Dedifferentiated amniotic fluid mesenchymal stem cell (primary cell): ENCODE data around the gene ATP8B3.
"Not testable (repeated sequence)": the region's sequence is repeated elsewhere in the genome, so short reads cannot be mapped to it uniquely, and the experiment has no call there.

Experiments used
- DNase-seq: peaks from one replicate; pipeline ENCODE4 v3.0.0-alpha.2; 2016; ENCODE audit errors: extremely low spot score

Gene ATP8B3

DNA sequence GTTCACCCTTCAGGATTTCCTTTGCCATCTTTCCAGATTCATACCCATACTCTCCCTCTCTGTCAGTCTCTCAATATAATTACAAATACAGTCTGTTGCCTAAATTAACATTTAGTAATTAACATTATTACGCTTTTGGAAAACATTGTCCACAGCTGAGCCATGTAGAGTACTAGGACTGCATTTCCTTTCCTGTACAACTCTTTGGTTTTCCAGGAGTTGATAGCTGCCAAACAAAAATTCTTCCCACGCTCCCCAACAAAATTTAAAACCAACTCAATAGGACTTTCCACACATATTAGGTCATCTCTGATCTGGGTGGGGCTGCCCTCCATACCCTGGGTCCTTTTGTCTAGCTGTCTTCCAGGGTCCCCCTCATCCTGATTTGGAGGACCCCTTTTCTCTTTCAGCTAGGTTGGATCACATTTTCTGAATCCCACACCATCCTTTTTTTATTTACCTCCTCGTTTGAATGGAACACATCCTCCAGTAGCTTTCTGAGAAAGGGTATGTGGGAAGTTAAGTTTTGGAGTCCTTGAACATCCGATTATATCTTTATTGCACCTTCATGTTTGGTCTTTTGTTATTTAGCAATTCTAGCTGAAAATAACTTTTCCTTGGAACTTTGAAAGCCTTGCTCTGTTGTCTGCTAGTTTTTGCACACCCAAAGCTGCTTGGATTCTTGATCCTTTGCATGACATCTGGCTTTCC, 41.1 kb downstream of the ATP8B3 start:
- no peak for DNase-seq

DNA sequence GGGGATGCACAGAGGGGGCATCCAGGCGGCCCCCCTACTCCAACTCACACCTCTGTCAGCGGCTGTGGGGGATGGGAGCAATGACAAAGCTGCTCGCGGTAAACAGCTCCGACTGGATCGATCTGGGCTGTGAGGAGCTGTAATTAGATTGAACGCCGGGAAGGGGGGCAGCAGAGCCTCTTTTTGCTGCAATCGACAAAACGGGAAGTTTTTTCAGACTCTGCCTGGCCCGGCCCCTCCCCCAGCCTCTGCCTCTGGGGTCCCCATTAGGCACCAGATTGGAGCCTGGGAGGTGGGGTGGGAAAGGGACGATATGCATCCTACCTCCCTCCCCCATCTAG, 42.5 kb downstream of the ATP8B3 start:
- no peak for DNase-seq

DNA sequence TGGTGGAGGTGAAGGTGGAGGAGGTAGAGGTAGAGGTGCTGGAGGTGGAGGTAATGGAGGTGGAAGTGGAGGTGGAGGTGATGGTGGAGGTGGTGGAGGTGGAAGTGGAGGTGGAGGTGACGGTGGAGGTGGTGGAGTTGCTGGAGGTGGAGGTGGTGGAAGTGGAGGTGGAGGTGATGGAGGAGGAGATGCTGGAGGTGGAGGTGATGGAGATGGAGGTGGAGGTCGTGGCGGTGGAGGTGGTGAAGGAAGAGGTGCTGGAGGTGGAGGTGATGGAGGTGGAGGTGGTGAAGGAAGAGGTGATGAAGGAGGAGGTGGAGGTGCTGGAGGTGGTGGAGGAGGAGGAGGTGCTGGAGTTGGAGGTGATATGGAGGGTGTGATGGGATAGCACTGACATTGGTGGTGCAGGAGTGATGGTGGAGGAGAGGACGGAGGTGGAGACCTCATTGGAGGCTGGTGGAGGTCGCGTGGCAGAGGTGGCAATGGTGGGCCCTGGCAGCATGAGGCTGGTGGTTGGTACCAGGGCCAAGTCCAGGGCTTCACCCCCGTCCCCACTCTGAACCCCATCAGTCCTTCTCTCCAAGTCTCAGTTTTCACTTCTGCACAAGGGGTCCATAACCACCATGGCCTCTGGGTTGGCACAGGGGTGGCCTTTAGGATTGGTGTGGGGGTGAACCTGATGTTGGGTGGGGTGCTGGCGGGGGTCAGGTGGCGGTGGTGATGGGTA, 43.0 kb downstream of the ATP8B3 start:
- DNase-seq: no peak

DNA sequence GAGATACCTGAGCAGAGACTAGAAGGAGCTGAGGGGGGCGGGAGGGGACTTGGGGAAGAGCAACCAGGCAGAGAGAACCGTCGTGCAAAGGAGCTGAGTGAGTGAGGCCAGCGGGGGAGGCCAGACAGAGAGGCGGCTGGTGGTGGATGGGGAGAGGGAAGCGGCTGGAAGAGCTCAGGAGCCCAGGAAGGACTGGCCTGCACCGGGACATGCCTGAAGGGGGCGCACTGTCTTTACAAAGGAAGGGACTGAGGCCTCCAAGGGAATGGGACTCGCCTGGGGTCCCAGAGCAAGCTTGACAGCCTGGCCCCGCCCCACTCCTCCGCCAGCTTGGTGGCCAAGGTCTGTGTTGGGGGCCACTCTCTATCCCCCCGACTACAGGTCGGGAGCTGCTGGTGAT, 43.8 kb downstream of the ATP8B3 start:
- DNase-seq: no peak

DNA sequence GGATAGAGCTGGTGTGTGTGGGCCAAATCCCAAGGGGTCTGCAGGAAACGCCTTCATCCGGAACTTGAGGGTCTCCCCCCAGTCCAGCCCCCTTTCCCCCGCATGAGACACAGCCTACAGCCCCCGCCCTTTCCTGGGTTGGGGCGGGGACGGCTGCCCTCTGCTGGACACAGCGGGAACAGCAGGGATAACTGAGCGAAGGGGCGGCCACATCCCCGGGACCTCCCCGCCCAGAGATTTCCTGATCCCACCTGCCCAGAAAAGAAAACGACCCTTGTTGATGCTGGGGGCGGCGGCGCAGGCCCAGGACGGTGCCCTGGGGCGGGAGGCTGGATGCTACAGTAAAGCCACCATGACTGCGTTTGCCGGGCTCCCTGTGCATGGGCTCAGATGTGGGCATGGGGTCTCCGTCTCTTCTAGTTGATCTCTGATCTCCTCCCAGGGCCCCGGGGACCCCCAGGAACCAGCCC, 44.6 kb downstream of the ATP8B3 start:
- no peak for DNase-seq

DNA sequence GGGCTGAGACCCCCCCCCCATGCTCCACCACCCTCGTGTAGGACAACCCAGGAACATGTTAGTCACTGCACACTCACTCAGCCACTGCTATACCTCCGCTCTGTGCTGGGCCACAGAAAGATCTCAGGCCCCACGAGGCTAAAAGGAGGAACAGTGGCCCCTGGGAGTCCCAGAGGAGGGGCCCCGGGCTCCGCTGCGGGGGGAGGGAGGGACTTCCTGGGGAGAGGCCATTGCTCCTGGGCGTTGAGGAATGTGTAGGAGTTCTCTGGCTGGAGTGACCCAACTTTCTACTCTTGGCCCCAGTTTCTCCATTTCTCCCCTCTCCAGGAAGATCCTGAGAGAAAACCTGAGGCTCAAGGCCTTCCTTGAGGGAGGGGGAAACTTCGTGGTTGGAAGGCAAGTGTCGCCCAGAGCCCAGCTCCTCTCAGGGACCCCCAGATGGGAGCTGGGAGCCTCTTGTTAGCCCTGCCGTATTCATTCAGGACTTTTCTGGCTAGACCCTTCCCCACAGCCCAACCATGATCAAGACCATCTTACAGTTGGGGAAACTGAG, 45.2 kb downstream of the ATP8B3 start:
- DNase-seq: no peak

DNA sequence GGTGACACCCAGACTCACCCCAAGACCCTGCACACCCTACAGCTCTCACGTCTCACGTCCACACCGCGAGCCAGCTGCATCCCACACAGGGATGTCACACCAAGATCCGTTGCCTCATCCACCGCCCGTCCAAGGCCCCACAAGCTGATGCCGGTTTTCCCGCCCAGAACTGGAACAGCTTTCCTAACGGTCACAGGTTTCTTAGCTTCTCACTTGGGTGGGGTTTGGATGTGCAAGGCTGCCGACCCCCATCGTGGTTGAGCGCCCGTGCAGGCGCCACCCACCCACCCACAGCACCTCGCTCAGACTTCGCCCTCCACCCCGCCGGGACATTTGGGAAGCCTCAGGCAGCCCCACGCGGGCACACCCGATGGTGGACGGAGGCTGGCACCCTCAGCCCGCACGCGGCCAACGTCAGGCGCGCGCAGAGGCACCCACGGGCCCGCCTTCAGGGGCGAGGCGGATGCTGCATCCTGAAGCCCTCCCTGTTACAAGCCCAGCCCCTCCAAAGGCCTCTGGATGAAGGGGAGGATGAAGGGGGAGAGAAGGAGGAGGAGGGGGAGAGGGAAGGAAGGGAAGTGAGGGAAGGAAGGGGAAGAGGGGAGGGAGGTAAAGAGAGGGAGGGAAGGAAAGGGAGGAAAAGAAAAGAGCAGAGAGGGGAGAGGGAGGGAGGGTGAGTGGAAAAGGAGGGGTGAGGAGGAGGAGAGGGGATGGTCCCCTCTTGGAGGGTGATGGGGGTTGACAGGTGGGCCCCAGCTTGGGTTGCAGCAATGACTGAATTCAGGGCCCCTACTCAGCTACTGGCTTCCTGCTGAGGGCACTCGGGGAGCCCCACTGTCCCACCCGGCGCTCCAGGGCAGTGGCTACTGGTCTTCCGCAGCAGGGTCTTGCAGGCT, 45.9 kb downstream of the ATP8B3 start:
- DNase-seq: no peak

DNA sequence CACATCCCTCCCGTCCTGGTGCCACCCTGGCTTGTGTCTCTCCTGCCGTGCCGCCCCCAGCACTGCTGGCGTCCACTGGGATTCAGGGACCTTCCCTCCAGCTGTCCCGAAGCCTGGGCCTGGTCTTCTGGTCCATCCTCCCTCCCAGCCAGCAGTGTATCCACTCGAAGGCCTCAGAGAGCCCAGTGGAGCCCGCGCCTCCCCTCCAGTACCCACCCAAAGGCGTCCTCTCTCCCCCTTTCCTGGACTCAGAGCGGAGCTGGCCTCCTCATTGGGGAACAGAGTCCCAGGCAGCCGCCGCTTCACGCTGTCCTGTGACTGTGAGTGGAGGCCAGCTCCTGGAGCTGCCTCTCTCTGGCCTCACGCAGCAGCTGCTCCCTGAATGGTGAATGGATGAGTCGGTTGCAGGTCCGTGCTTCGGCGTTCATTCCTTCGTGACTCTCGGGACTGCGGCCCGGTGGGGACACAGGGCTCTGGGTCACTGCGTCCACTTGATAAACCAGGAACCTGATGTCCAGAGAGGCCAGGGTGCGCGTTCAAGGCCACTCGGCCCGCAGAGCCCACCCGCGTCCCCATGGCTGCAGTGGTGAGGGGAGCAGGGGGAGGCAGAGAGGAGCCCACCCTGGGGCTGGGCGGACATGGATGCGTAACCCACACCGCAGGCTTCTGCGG, 46.7 kb downstream of the ATP8B3 start:
- DNase-seq: no peak

DNA sequence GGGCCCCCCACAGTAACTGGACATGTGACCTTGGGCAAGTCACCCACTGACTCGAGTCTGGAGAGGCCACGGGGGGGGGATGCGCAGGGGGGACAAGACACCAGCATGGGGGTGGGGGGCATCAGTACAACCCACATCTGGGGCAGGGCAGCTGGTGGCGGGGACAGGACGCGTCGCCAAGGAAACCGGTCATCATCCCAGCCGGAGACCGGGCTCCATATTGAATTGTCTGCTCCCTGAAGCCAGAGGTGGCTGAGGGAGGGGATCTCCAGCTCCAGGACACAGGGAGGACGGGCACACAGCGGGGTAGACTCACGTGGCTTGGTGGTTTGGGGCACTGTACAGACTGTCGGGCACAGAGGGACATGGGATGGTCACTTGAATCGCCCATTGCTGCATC, 47.3 kb downstream of the ATP8B3 start:
- no peak for DNase-seq

DNA sequence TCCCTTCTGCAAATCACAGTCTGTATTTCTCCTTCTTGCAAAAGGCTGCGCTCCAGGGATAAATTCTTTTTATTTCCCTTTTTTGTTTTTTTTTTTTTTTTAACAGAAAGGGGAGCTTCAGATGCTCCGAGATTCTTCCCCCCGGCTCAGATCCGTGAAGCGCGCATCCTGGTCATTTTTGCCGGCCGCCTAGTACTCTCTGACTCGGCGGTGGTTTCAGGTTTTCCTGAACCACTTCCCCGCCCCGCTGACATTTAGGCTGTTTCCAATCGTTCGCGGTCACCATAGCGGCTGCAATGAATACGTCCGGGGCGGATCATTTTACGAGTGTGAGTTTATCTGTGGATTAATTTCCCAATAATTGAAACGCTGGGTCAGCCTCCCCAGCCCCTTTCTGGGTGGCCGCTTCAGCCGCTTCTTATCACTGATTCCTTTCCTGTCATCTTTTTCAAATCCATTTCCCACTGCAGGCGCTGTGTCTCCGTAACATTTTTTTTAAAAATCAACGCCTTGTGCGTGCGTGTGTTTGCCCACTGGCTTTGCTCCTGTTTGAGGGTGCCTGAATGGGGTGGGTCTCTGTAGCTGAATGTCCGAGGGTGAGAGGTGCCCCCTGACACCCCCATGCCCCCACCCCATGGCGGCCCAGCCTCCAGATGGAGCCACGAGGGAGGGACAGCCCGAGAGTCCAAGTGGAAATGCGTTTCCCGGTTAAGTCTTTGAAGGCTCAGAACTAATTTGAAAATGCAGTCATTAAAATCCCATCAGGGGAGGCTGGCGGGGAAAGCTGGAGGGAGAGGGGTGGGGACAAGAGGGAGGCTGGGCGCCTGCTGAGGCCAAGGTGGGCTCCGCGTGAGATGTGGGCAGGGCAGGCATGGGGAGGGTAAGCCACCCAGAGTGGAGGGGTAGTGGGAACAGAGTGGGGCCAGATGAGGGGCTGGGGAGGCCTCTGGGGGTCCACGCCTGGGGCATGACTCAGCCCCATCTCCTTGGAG, 48.1 kb downstream of the ATP8B3 start:
- no peak for DNase-seq

DNA sequence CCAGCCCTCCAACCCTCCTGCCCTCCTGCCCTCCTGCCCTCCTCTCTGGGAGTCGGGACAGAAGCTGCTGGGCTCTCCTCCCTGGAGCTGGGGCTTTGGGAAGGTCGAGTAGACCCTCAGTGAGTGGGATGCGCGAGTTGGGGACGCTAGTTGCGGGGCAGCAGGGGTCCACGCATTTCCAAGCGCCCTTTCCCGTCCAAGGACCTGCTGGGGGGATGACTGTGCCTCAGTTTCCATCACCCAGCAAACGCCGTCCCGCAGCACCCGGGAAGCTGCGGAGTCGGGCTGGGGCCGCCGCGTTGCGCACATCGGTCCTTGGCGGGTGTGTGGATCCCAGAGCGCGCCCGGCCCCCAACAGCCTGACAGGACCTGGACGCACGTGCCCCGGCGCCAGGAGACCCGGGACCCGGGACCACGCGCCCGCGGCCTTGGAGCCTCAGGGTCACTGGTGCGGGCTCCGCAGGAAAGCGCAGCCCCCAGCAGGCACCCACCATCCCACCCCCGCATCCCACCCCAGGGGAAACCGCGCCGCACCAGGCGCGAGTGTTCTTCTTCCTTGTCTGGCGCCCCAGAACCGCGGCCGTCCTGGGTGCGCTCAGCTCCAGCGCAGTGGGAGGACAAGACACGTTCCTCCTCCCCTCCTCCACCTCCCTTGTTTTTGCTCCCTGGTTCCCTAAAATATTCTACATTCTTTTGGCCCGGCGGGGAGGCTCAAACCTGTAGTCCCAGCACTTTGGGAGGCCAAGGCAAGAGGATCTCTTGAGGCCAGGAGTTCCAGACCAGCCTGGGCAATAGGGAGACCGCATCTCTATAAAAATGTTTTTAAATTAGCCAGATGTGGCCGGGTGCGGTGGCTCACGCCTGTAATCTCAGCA, 49.6 kb downstream of the ATP8B3 start:
- DNase-seq: no peak

DNA sequence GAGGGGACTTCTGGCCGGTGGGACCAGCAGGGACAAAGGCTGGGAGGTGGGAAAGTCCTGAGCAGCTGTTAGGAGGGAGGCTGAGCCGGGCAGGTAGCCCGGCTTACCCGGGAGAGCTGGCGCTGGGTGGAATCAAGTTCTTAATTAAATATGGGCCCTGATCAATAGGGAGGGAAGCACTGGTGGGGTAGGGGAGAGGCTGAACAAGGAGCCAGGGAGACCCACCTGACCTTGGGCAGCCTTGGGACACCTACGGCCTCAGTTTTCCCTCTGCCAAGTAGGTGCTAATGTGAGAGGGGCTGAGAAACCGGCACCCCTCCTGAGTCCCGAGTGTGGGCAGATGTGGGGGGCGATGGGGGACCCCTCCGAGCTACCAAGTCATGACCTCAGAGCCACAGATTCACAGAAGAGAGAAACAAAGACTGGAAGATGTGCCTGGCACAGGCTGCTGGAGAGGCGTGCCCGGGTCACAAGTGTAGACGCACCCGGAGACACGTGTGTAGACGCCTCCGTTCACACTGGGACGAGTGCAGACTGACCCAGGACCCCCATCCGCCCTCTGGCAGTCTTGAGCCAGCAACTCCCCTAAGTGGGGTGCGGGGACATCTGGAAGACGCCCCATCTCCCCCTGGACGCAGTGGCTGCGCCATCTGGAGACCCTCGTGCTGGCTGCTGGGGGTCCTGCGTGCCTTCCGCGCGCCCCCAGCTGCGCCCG, 50.4 kb downstream of the ATP8B3 start:
- no peak for DNase-seq

DNA sequence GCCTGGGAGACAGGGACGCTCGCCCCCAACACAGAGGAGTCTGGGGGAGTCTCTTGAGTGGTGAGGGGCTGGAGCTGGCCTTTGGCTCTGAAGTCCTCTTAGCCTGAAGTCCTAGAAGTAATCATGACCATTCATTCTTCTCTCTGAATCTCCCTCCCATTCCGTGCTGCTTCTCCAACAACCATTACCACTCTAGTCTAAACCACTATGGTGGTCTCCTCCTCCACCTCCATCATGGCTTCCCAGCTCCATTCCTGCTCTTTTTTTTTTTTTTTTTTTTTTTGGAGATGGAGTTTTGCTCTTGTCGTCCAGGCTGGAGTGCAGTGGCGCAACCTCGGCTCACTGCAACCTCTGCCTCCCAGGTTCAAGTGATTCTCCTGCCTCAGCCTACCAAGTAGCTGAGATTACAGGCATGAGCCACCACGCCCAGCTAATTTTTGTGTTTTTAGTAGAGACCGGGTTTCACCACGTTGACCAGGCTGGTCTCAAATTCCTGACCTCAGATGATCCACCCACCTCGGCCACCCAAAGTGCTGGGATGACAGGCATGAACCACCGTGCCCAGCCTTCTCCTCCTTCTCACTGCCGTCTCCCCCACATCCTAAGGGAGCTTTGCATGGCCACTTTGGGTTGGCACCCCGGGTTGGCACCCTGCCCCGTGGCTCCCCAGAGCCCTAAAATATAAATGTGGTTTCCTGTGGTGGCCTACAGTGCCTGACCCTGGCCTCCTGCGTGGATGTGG, 51.1 kb downstream of the ATP8B3 start:
- DNase-seq: not testable (repeated sequence)

DNA sequence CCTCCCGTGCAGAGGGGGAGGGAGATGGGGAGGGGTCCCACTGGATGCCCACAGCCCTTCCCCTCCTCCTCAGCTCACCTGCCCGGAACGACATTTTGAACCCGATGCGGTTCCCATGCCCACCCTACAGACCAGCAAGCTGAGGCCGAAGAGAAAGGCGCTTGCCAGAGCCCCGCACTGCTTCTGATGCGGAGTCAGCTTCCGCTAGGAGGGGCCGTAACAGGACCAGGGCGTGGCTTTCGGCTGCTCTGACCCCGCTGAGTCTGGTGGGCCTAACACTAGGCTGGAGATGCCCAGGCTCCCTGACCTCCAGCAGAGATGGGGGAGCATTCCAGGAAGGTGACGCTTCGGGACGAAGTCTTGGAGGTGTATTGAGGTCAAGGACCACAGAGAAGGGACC, 52.1 kb downstream of the ATP8B3 start:
- DNase-seq: no peak

DNA sequence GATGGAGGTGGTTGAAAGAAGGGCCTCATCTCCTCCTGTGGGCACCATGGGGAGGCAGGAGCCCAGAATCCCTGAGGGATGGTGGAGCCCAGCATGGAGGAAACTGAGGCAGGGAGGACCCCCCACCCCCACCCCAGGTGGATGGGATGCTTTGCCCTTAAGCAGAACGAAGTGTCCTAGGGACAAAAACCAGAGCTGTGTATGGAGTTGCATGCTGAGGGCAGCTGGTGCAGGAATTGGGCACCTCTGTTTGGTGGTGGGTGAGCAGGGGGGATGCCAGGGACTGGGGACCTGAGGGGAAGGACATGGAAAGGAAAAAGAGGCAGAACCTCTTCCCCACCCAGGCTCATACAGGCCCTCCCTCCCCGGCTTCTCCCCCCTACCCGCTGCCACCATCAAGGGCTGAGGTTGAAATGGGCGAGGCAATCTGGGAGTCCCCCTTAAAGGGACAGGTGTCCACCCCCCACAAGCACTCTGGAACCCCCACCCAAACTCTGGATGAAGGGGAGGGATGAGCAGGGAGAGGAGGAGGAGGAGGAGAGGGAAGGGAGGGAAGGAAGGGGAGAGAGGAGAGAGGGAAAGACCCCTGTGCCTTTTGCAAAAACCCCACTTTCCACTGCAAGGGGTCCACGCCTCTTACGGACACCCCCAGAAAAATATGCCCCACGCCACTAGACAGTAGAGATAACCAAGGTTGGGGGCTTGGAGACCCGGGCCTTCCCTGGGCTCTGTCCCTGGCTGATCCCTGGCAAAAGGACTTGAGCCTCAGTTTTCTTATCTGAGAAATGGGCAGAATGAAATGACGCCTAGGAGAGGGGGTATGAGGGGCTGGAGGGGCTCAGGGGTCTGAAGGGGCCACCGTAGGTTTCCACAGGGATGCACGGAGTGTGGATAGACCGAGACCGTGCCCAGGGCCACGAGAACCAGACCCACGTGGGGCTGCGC, 52.8 kb downstream of the ATP8B3 start:
- DNase-seq: no peak

DNA sequence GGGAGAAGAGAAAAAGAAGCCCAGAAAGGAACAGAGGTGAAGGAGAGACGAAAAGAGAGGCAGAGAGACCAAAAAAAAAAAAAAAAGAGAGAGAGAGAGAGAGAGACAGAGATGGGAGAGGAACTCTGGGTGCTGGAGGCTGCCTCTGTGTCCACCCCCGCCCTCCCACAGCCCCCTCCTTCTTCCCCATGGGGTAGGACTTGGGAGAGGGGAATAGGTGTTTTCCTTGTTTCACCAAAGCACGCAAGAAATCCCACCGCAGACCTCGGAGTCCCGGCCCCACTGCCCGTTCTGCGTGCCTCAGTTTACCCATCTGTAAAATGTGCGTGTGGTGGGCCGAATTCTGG, 53.9 kb downstream of the ATP8B3 start:
- DNase-seq: no peak
